ENCODE results near the gene HIP1R.
A peak's percentile ranks its signal among the peaks of the same experiment; 100 is the strongest.
"Not testable (repeated sequence)": the region's sequence is repeated elsewhere in the genome, so short reads cannot be mapped to it uniquely, and the experiment has no call there.

Gene HIP1R

GRCh38 chr12:122896662-122897061, 61.4 kb downstream of the HIP1R start:
- ATAC-seq (no peak), DNase-seq (ENCODE audit: low spot score in 2 of 2) (no peak)
- Mint-ChIP-seq H3K27ac (peak overlapping the region; percentile 99), H3K4me3 (peak overlapping the region; percentile 94), H3K36me3 (peaks cover 42% of the 10 kb centered on the region), H3K4me1 (peaks cover 78% of the 10 kb centered on the region), H3K9me3 (peaks cover 5% of the 10 kb centered on the region)

- H3K27ac Mint-ChIP-seq = peak overlapping the region; percentile 59
- H3K4me1 Mint-ChIP-seq = peaks cover 62% of the 10 kb centered on the region
- H3K9me3 Mint-ChIP-seq = peaks cover 5% of the 10 kb centered on the region
- H3K36me3 Mint-ChIP-seq = peaks cover 24% of the 10 kb centered on the region
- DNase-seq (ENCODE audit: low spot score in 2 of 2) (no peak), ATAC-seq (no peak)
- no peak overlapping the region for H3K4me3 Mint-ChIP-seq
These were observed 64.6 kb downstream of the HIP1R start for GRCh38 chr12:122899887-122900286.

DNA sequence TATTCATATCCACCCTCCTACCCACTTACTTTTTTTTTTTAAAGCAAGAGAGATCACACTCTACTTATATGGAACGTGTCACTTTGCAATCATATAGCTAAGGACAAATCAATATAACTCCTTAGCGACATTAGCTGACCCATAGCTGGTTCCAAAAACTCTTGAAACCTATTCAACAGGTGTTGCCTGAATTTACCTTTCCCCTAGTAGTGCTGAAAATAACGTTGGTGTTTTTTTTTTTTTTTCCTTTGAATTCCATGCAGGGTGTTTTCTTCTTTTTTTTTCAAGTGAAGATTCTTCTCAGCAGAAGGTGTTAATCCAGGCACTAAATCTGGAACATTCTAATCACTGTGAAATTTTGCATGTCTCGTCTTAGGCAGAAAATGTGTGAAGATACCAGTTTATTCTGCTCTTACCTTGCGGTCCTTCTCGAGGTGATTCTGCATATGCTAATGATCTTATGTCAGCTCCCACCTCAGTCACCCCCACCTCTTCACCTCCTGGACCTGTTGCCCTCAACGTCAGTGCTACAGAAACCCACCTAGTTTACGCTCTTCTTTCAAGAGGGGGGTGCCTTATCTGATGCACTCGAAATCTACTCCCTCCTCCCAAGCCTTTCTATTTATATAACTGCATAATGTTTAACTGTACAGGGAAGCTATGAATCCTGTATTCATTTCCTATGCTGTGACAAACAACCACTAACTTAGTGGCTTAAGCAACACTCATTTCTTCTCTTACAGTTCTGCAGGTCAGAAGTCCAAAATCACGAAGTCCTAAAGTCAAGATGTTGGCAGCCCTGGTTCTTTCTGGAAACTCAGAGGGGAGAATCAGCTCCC, 67.8 kb downstream of the HIP1R start:
- H3K27ac Mint-ChIP-seq = no peak overlapping the region
- H3K9me3 Mint-ChIP-seq = no peaks in the 10 kb centered on the region
- H3K36me3 Mint-ChIP-seq = peaks cover 6% of the 10 kb centered on the region
- H3K4me3 Mint-ChIP-seq = no peak overlapping the region
- DNase-seq (ENCODE audit: low spot score in 2 of 2) (no peak), ATAC-seq (no peak)
- H3K4me1 Mint-ChIP-seq = peaks cover 36% of the 10 kb centered on the region

GRCh38 chr12:122903693-122904034, 68.4 kb downstream of the HIP1R start:
- Mint-ChIP-seq H3K4me3 (no peak overlapping the region), H3K36me3 (peaks cover 1% of the 10 kb centered on the region), H3K27ac (no peak overlapping the region), H3K9me3 (no peaks in the 10 kb centered on the region), H3K4me1 (peaks cover 30% of the 10 kb centered on the region)
- DNase-seq (ENCODE audit: low spot score in 2 of 2) (no peak), ATAC-seq (no peak)

- not testable (repeated sequence) for DNase-seq (ENCODE audit: low spot score in 2 of 2); ATAC-seq; H3K9me3 Mint-ChIP-seq; H3K4me3 Mint-ChIP-seq; H3K36me3 Mint-ChIP-seq; H3K27ac Mint-ChIP-seq
- peaks cover 14% of the 10 kb centered on the region for H3K4me1 Mint-ChIP-seq
These were observed 70.0 kb downstream of the HIP1R start for GRCh38 chr12:122905258-122905657.

DNA sequence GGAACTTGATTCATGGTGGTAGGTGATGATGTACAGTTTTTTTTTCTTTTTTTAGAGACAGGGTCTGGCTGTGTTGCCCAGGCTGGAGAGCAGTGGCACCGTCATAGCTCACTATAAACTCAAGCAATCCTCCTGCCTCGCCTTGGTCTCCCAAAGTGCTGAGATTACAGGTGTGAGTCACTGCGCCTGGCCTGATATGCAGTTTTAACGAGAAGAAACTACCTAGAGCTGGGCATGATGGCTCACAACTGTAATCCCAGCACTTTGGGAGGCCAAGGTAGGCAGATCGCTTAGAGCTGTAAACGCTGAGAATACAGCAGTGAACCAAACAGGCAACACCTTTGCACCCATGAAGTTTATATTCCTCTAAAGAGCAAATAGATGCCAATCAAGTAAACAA, 73.7 kb downstream of the HIP1R start:
- no peak for ATAC-seq
- no peak overlapping the region for H3K4me3 Mint-ChIP-seq
- no peak for DNase-seq (ENCODE audit: low spot score in 2 of 2)
- no peaks in the 10 kb centered on the region for H3K4me1 Mint-ChIP-seq
- H3K36me3 Mint-ChIP-seq = no peaks in the 10 kb centered on the region
- H3K27ac Mint-ChIP-seq = no peak overlapping the region
- H3K9me3 Mint-ChIP-seq = no peaks in the 10 kb centered on the region

DNA sequence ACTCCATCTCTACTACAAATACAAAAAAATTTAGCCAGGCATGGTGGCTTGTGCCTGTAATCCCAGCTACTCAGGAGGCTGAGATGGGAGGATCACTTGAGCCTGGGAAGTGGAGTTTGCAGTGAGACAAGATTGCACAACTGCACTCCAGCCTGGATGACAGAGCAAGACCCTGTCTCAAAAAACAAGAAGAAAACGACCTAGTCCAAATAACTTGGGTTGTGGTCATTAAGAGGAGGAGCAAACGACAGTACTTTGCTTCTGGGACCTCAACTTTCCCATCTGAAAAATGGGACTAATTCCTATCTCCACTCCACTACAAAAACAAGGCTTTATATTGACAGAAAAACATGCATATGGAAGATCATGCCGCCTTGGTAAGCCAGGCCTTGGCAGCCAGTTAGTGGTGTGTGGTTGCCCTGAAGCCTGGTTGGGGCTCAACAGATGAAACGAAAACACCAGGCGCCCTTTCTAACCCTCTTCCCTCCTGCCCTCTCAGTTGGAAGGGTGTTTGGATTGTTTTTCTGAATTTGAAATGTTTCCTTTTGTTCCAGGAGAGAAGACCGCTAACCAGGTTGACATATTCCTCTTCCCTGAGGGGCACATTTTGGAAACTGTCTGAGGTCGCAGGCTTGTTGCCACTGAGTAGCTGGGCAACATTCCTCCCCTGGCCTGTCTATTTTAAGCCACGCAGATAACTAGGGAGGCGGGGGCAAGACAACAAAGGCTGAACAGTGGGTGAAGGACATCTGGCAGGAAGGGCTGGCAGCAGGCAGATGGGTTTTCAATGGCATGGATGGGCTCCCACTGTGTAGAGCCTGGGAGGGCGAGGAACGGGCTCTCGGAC, 74.4 kb downstream of the HIP1R start:
- H3K9me3 Mint-ChIP-seq = no peaks in the 10 kb centered on the region
- ATAC-seq (no peak), DNase-seq (ENCODE audit: low spot score in 2 of 2) (no peak)
- no peaks in the 10 kb centered on the region for H3K36me3 Mint-ChIP-seq
- H3K4me3 Mint-ChIP-seq = no peak overlapping the region
- no peaks in the 10 kb centered on the region for H3K4me1 Mint-ChIP-seq
- no peak overlapping the region for H3K27ac Mint-ChIP-seq

Data from stimulated activated effector memory CD8-positive, alpha-beta T cell treated with anti-CD3 and anti-CD28 coated beads, Interleukin-12 subunit alpha, Interleukin-12 subunit beta, amount 100 ng/mL, for 72 hours (primary cell).